Measurements from ENCODE around the gene SH3RF3. TPM values are rescaled to one million over a fixed set of nuclear protein-coding genes. Genes with fewer than 3 reads are reported as not detected.

Gene SH3RF3
- total RNA-seq, 1 donor from 2014 or later: 7.3 TPM

DNA sequence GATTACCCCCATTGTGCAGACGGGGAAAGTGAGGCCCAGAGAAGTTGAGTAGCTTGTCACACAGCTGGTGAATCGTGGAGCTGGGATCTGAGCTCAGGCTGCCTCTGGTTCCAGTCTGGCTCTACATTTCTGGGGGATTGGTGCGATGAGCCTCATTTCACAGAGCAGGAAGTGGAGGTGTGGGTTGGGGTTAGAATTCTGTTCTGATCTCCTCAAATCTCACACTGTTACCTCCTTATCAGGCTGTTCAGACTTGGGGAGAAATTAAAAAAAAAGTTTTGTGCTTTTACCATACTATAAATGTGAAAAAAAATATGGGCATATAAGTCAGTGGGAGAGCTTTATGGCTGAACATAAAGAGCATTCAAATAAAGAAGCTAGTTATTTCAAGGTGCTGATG is 21.6 kb downstream of the SH3RF3 start:
- Mint-ChIP-seq H3K9me3 (ENCODE audit: unreplicated experiment) (no peaks in the 10 kb centered on the region), H3K27me3 (ENCODE audit: low read depth, unreplicated experiment) (peaks cover 10% of the 10 kb centered on the region), H3K27ac (ENCODE audit: unreplicated experiment) (no peak overlapping the region), H3K4me1 (ENCODE audit: low read depth, unreplicated experiment) (no peaks in the 10 kb centered on the region), H3K4me3 (ENCODE audit: unreplicated experiment) (no peak overlapping the region), H3K36me3 (ENCODE audit: low read depth, unreplicated experiment) (peaks cover 2% of the 10 kb centered on the region)
- peaks cover 20% of the 10 kb centered on the region for H3K79me2 ChIP-seq (ENCODE audit: insufficient read depth, low read length)
- H3K36me3 ChIP-seq (ENCODE audit: insufficient read depth, low read length): no peaks in the 10 kb centered on the region
- no peak for FAIRE-seq
- no peak overlapping the region for H2AFZ ChIP-seq (ENCODE audit: low read depth, low read length)
- DNase-seq (ENCODE audit: low read depth): no peak
- peaks cover 37% of the 10 kb centered on the region for H4K20me1 ChIP-seq (ENCODE audit: insufficient read depth, low read length)
- H3K4me1 ChIP-seq (ENCODE audit: insufficient read depth, low read length): no peaks in the 10 kb centered on the region
- no peaks in the 10 kb centered on the region for H3K27me3 ChIP-seq (ENCODE audit: insufficient read depth, low read length)
- no peak overlapping the region for H3K4me2 ChIP-seq (ENCODE audit: low read length)
- no peak overlapping the region for H3K4me3 ChIP-seq (ENCODE audit: insufficient read depth, low read depth, low read length)
- TF ChIP-seq, protein P1, sequence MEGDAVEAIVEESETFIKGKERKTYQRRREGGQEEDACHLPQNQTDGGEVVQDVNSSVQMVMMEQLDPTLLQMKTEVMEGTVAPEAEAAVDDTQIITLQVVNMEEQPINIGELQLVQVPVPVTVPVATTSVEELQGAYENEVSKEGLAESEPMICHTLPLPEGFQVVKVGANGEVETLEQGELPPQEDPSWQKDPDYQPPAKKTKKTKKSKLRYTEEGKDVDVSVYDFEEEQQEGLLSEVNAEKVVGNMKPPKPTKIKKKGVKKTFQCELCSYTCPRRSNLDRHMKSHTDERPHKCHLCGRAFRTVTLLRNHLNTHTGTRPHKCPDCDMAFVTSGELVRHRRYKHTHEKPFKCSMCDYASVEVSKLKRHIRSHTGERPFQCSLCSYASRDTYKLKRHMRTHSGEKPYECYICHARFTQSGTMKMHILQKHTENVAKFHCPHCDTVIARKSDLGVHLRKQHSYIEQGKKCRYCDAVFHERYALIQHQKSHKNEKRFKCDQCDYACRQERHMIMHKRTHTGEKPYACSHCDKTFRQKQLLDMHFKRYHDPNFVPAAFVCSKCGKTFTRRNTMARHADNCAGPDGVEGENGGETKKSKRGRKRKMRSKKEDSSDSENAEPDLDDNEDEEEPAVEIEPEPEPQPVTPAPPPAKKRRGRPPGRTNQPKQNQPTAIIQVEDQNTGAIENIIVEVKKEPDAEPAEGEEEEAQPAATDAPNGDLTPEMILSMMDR (IDR thresholded peaks at IDR 0.05; ENCODE audit: insufficient read depth, low read depth, low read length): no peak
- TF ChIP-seq EZH2 (IDR thresholded peaks at IDR 0.05; ENCODE audit: insufficient read depth, low read length): no peak
- H3K9ac ChIP-seq (ENCODE audit: low read length): no peak overlapping the region
- H3K27ac ChIP-seq (ENCODE audit: low read depth, low read length): no peak overlapping the region
- no peaks in the 10 kb centered on the region for H3K9me3 ChIP-seq (ENCODE audit: insufficient read depth, low read depth, low read length)

DNA sequence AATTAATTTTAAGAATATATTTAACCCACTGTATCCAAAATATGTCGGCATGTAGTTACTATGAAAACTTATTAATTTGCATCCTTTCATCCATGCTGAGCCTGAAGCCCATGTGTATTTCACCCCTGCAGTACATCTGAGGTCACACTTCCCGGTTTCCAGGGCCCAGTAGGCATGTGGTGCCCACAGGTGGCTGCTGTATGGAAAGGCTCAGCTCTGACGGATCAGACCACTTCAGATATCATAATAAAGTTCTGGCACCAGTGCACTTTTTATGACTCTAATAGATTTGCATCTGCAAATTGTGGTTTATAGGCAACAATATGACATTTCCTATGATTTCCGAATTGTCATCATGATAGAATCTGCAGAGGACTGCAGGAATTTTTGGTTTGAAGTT is 22.5 kb downstream of the SH3RF3 start:
- Mint-ChIP-seq H3K36me3 (ENCODE audit: low read depth, unreplicated experiment) (peaks cover 2% of the 10 kb centered on the region), H3K9me3 (ENCODE audit: unreplicated experiment) (no peaks in the 10 kb centered on the region), H3K4me3 (ENCODE audit: unreplicated experiment) (no peak overlapping the region), H3K4me1 (ENCODE audit: low read depth, unreplicated experiment) (no peaks in the 10 kb centered on the region), H3K27ac (ENCODE audit: unreplicated experiment) (no peak overlapping the region), H3K27me3 (ENCODE audit: low read depth, unreplicated experiment) (peaks cover 10% of the 10 kb centered on the region)
- Histone ChIP-seq H3K27ac (ENCODE audit: low read depth, low read length) (no peak overlapping the region), H3K79me2 (ENCODE audit: insufficient read depth, low read length) (peaks cover 16% of the 10 kb centered on the region), H3K4me2 (ENCODE audit: low read length) (no peak overlapping the region), H3K4me1 (ENCODE audit: insufficient read depth, low read length) (no peaks in the 10 kb centered on the region), H3K27me3 (ENCODE audit: insufficient read depth, low read length) (no peaks in the 10 kb centered on the region), H3K9ac (ENCODE audit: low read length) (no peak overlapping the region), H3K4me3 (ENCODE audit: insufficient read depth, low read depth, low read length) (no peak overlapping the region), H4K20me1 (ENCODE audit: insufficient read depth, low read length) (peaks cover 39% of the 10 kb centered on the region), H2AFZ (ENCODE audit: low read depth, low read length) (no peak overlapping the region), H3K36me3 (ENCODE audit: insufficient read depth, low read length) (no peaks in the 10 kb centered on the region), H3K9me3 (ENCODE audit: insufficient read depth, low read depth, low read length) (no peaks in the 10 kb centered on the region)
- TF ChIP-seq, protein P1 (IDR thresholded peaks at IDR 0.05; ENCODE audit: insufficient read depth, low read depth, low read length): no peak
- no peak for TF ChIP-seq EZH2 (IDR thresholded peaks at IDR 0.05; ENCODE audit: insufficient read depth, low read length)
- DNase-seq (ENCODE audit: low read depth) (no peak), FAIRE-seq (no peak)

DNA sequence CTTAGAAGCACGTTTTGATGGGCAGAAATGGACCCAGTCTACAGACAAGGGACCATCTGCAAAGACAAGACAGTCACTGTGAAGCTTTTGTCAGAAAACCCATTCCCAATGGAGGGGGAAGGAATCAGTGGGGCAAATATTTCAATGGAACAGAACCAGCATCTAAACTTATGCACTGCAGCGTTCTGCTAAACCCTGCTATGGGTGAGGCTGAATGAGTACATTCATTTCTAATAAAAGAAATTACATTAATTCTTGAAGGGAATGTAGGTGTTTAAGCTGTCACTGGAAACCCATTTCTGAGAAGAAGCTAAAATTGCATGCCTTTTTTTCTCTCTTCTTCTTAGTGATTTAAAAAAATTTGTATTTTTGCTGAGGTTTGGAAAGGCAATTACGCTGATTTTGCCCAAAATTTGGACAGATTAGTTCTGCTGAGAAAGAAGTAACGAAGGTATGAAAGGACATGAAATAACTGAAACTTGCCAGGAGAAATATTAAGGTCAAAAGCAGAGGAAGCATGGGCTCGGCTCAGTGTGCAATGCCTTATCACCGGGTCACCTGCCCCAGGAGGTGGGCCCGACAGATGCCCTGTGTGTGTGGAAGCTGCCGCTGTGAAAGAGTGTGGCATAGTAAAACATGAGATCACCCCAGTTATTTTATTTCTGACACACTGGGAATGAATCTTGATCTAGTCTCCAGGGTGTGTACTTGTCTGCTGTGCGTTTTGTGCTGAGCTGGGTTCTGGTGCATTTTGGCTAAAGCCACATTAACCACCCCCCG is 24.2 kb downstream of the SH3RF3 start:
- no peak for DNase-seq (ENCODE audit: low read depth)
- H3K79me2 ChIP-seq (ENCODE audit: insufficient read depth, low read length): peaks cover 21% of the 10 kb centered on the region
- H3K36me3 Mint-ChIP-seq (ENCODE audit: low read depth, unreplicated experiment): peaks cover 2% of the 10 kb centered on the region
- no peak overlapping the region for H3K4me3 ChIP-seq (ENCODE audit: insufficient read depth, low read depth, low read length)
- H3K9me3 Mint-ChIP-seq (ENCODE audit: unreplicated experiment): no peaks in the 10 kb centered on the region
- H3K4me1 Mint-ChIP-seq (ENCODE audit: low read depth, unreplicated experiment): no peaks in the 10 kb centered on the region
- no peaks in the 10 kb centered on the region for H3K4me1 ChIP-seq (ENCODE audit: insufficient read depth, low read length)
- H3K9me3 ChIP-seq (ENCODE audit: insufficient read depth, low read depth, low read length): no peaks in the 10 kb centered on the region
- H3K4me3 Mint-ChIP-seq (ENCODE audit: unreplicated experiment): no peak overlapping the region
- no peak for TF ChIP-seq EZH2 (IDR thresholded peaks at IDR 0.05; ENCODE audit: insufficient read depth, low read length)
- TF ChIP-seq, protein P1 (IDR thresholded peaks at IDR 0.05; ENCODE audit: insufficient read depth, low read depth, low read length): no peak
- peaks cover 9% of the 10 kb centered on the region for H3K27me3 Mint-ChIP-seq (ENCODE audit: low read depth, unreplicated experiment)
- no peak overlapping the region for H3K27ac Mint-ChIP-seq (ENCODE audit: unreplicated experiment)
- H3K9ac ChIP-seq (ENCODE audit: low read length): no peak overlapping the region
- no peaks in the 10 kb centered on the region for H3K27me3 ChIP-seq (ENCODE audit: insufficient read depth, low read length)
- no peak for FAIRE-seq
- no peak overlapping the region for H3K27ac ChIP-seq (ENCODE audit: low read depth, low read length)
- H2AFZ ChIP-seq (ENCODE audit: low read depth, low read length): no peak overlapping the region
- no peaks in the 10 kb centered on the region for H3K36me3 ChIP-seq (ENCODE audit: insufficient read depth, low read length)
- H3K4me2 ChIP-seq (ENCODE audit: low read length): no peak overlapping the region
- peaks cover 51% of the 10 kb centered on the region for H4K20me1 ChIP-seq (ENCODE audit: insufficient read depth, low read length)
